Endodermal cell (in vitro differentiated cells): ENCODE measurements around the gene EMILIN2. TPM values are rescaled to one million over a fixed set of nuclear protein-coding genes. Genes with fewer than 3 reads are reported as not detected.

ENCODE experiments used
- DNase-seq: peaks from one replicate; pipeline ENCODE4 v3.0.0-alpha.2; 2017
- H3K27ac ChIP-seq: 2 replicates; pipeline ENCODE4 v1.5.1; 2013; ENCODE audit warnings: mild to moderate bottlenecking, low read depth, low read length, moderate library complexity
- H3K27me3 ChIP-seq: 2 replicates; pipeline ENCODE4 v1.6.1; 2013; ENCODE audit warnings: mild to moderate bottlenecking, low read length, moderate library complexity; ENCODE audit not compliant: insufficient read depth, control insufficient read depth, poor library complexity, severe bottlenecking
- H3K36me3 ChIP-seq: 2 replicates; pipeline ENCODE4 v1.7.0; 2013; ENCODE audit warnings: mild to moderate bottlenecking, low read length, moderate library complexity; ENCODE audit not compliant: control insufficient read depth, insufficient read depth
- H3K4me1 ChIP-seq: one replicate; pipeline ENCODE4 v1.7.0; 2013; ENCODE audit warnings: low read length; ENCODE audit not compliant: control insufficient read depth, insufficient read depth
- H3K4me3 ChIP-seq: 2 replicates; pipeline ENCODE4 v1.5.1; 2013; ENCODE audit warnings: mild to moderate bottlenecking, low read length, moderate library complexity
- H3K9ac ChIP-seq: 2 replicates; pipeline ENCODE4 v1.6.1; 2013; ENCODE audit warnings: mild to moderate bottlenecking, low read length, moderate library complexity; ENCODE audit not compliant: poor library complexity, severe bottlenecking; ENCODE audit errors: extremely low read depth
- H3K9me3 ChIP-seq: 2 replicates; pipeline ENCODE4 v1.6.1; 2013; ENCODE audit warnings: mild to moderate bottlenecking, low read length, moderate library complexity; ENCODE audit not compliant: control insufficient read depth
- H3K27ac Mint-ChIP-seq: 2 replicates; pipeline ENCODE4 v1.8.0; 2020; ENCODE audit warnings: mixed read lengths
- H3K27me3 Mint-ChIP-seq: 2 replicates; pipeline ENCODE4 v1.8.0; 2021; ENCODE audit warnings: mild to moderate bottlenecking, mixed read lengths; ENCODE audit not compliant: insufficient read depth
- H3K36me3 Mint-ChIP-seq: 2 replicates; pipeline ENCODE4 v1.8.0; 2020; ENCODE audit warnings: low read depth, mixed read lengths
- H3K4me1 Mint-ChIP-seq: 2 replicates; pipeline ENCODE4 v1.8.0; 2020; ENCODE audit warnings: mixed read lengths
- H3K4me3 Mint-ChIP-seq: 2 replicates; pipeline ENCODE4 v1.8.0; 2020; ENCODE audit warnings: mild to moderate bottlenecking, moderate library complexity, mixed read lengths
- H3K9me3 Mint-ChIP-seq: 2 replicates; pipeline ENCODE4 v1.8.0; 2020; ENCODE audit warnings: mild to moderate bottlenecking, mixed read lengths
- whole genome bisulfite sequencing, 2 experiments: methylation state at CpG; one replicate each; pipeline versions ENCODE4 v1.1.5 to v1.1.7; 2013; ENCODE audit warnings: missing lambda C conversion rate in 2 of 2, mixed read lengths in 1 of 2; ENCODE audit not compliant: insufficient coverage in 1 of 2, insufficient read length in 1 of 2; 5-methylcytosine and 5-hydroxymethylcytosine counted together
- total RNA-seq, 2 donors: library from RNA; stranded (reverse); fragmentation: NEBNext Ultra II Directional in 1 of 2; extraction: Animal tissue kit (Norgen Biotek cat#: 25700) in 1 of 2; gene quantifications; 2 replicates in 1 of 2; 3 replicates in 1 of 2; pipeline ENCODE4 v1.2.1, GENCODE V29; 2021
- TF ChIP-seq, protein P1 (sequence below): fragments of 200-600 bp; sonication (generic); conservative IDR thresholded peaks from 2 replicates; pipeline ENCODE4 v1.5.0; 2021; ENCODE audit warnings: antibody characterized with exemption, mild to moderate bottlenecking

Gene EMILIN2
- total RNA-seq, 2 donors from 2014 or later, result 14.2 to 16.8 TPM

GRCh38 chr18:2911533-2911932 is 64.7 kb downstream of the EMILIN2 start:
- 94% methylated on average over 2 to 4 of the region's 4 CpGs for WGBS, 2 experiments
- H3K4me1 Mint-ChIP-seq, result peaks cover 9% of the 10 kb centered on the region
- H3K4me1 ChIP-seq, result no peaks in the 10 kb centered on the region
- no peak overlapping the region for H3K9ac ChIP-seq
- peaks cover 2% of the 10 kb centered on the region for H3K27me3 Mint-ChIP-seq
- no peak overlapping the region for H3K4me3 ChIP-seq
- H3K36me3 ChIP-seq, result peaks cover 60% of the 10 kb centered on the region
- H3K9me3 Mint-ChIP-seq, result no peaks in the 10 kb centered on the region
- peaks cover 61% of the 10 kb centered on the region for H3K36me3 Mint-ChIP-seq
- TF ChIP-seq, protein P1, sequence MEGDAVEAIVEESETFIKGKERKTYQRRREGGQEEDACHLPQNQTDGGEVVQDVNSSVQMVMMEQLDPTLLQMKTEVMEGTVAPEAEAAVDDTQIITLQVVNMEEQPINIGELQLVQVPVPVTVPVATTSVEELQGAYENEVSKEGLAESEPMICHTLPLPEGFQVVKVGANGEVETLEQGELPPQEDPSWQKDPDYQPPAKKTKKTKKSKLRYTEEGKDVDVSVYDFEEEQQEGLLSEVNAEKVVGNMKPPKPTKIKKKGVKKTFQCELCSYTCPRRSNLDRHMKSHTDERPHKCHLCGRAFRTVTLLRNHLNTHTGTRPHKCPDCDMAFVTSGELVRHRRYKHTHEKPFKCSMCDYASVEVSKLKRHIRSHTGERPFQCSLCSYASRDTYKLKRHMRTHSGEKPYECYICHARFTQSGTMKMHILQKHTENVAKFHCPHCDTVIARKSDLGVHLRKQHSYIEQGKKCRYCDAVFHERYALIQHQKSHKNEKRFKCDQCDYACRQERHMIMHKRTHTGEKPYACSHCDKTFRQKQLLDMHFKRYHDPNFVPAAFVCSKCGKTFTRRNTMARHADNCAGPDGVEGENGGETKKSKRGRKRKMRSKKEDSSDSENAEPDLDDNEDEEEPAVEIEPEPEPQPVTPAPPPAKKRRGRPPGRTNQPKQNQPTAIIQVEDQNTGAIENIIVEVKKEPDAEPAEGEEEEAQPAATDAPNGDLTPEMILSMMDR, result no peak
- peaks cover 10% of the 10 kb centered on the region for H3K27me3 ChIP-seq
- no peak overlapping the region for H3K4me3 Mint-ChIP-seq
- H3K27ac Mint-ChIP-seq, result no peak overlapping the region
- H3K9me3 ChIP-seq, result no peaks in the 10 kb centered on the region
- DNase-seq, result no peak
- no peak overlapping the region for H3K27ac ChIP-seq

GRCh38 chr18:2912357-2913299 is 65.8 kb downstream of the EMILIN2 start:
- Histone ChIP-seq H3K4me3 (no peak overlapping the region), H3K4me1 (no peaks in the 10 kb centered on the region), H3K9me3 (no peaks in the 10 kb centered on the region), H3K36me3 (peaks cover 69% of the 10 kb centered on the region), H3K27ac (no peak overlapping the region), H3K9ac (no peak overlapping the region), H3K27me3 (peaks cover 2% of the 10 kb centered on the region)
- H3K36me3 Mint-ChIP-seq, result peaks cover 69% of the 10 kb centered on the region
- TF ChIP-seq, protein P1, result no peak
- peaks cover 8% of the 10 kb centered on the region for H3K4me1 Mint-ChIP-seq
- H3K27me3 Mint-ChIP-seq, result no peaks in the 10 kb centered on the region
- H3K4me3 Mint-ChIP-seq, result no peak overlapping the region
- no peak overlapping the region for H3K27ac Mint-ChIP-seq
- 94 to 99% methylated on average over 22 to 29 of the region's 29 CpGs for WGBS, 2 experiments
- no peaks in the 10 kb centered on the region for H3K9me3 Mint-ChIP-seq
- DNase-seq, result peak; percentile 63

GRCh38 chr18:2913398-2914005 is 66.7 kb downstream of the EMILIN2 start:
- TF ChIP-seq, protein P1, result no peak
- H3K9me3 Mint-ChIP-seq, result no peaks in the 10 kb centered on the region
- H3K4me1 ChIP-seq, result no peaks in the 10 kb centered on the region
- H3K36me3 Mint-ChIP-seq, result peaks cover 67% of the 10 kb centered on the region
- DNase-seq, result no peak
- H3K4me1 Mint-ChIP-seq, result peaks cover 8% of the 10 kb centered on the region
- no peaks in the 10 kb centered on the region for H3K27me3 Mint-ChIP-seq
- no peaks in the 10 kb centered on the region for H3K9me3 ChIP-seq
- WGBS, 2 experiments, result 88 to 92% methylated on average over 15 to 17 of the region's 17 CpGs
- H3K27ac Mint-ChIP-seq, result no peak overlapping the region
- no peak overlapping the region for H3K4me3 ChIP-seq
- no peaks in the 10 kb centered on the region for H3K27me3 ChIP-seq
- H3K36me3 ChIP-seq, result peaks cover 68% of the 10 kb centered on the region
- H3K9ac ChIP-seq, result no peak overlapping the region
- H3K27ac ChIP-seq, result no peak overlapping the region
- no peak overlapping the region for H3K4me3 Mint-ChIP-seq
